Adrenal gland (tissue), 12 donors: ENCODE results near the gene MRPL2. TPM values are rescaled to one million over a fixed set of nuclear protein-coding genes. Genes with fewer than 3 reads are reported as not detected.
A peak's percentile ranks its signal among the peaks of the same experiment; 100 is the strongest.

ENCODE experiments used
- DNase-seq, 7 donors: peaks; one replicate each; pipeline ENCODE4 v3.0.0-alpha.2; 2019 to 2020
- H3K27ac ChIP-seq, 5 donors: fragments of 200-600 bp; sonication (generic) in 4 of 5; 1 replicate in 3 of 5; 2 replicates in 2 of 5; pipeline versions ENCODE4 v1.5.1 to v1.8.0; 2016 to 2020; ENCODE audit warnings: mild to moderate bottlenecking in 1 of 5
- H3K27me3 ChIP-seq: fragments of 200-600 bp; 2 replicates; pipeline ENCODE4 v1.8.0; 2021
- H3K36me3 ChIP-seq, 2 donors: fragments of 200-600 bp; replicated peaks in 1 of 2; 1 replicate in 1 of 2; 2 replicates in 1 of 2; pipeline versions ENCODE4 v1.5.1 to v1.8.0; 2018 to 2022
- H3K4me1 ChIP-seq, 2 donors: fragments of 200-600 bp; replicated peaks in 1 of 2; 1 replicate in 1 of 2; 2 replicates in 1 of 2; pipeline versions ENCODE4 v1.5.1 to v1.8.0; 2018 to 2021
- H3K4me3 ChIP-seq, 4 donors: fragments of 200-600 bp; sonication (generic) in 3 of 4; one replicate each; pipeline ENCODE4 v1.5.1; 2016 to 2018
- H3K9me3 ChIP-seq, 3 donors: fragments of 200-600 bp; sonication (generic) in 1 of 3; replicated peaks in 1 of 3; 1 replicate in 2 of 3; 2 replicates in 1 of 3; pipeline versions ENCODE4 v1.5.1 to v1.8.0; 2016 to 2021
- POLR2A ChIP-seq, 2 donors: fragments of 450-650 bp; IDR thresholded peaks; one replicate each; pipeline ENCODE4 v1.6.1; 2017; ENCODE audit warnings: antibody characterized with exemption in 2 of 2, mild to moderate bottlenecking in 2 of 2, moderate library complexity in 1 of 2
- WGBS, 4 donors: extraction: QIAGEN DNeasy Blood & Tissue Kit in 2 of 4; methylation state at CpG; one replicate each; pipeline versions ENCODE4 v1.1.5 to v1.1.7; 2013 to 2017; 5-methylcytosine and 5-hydroxymethylcytosine counted together
- intact Hi-C, 2 donors: fragments of 100-400 bp; cut with DNase I; formaldehyde crosslinking; loops; one replicate each; pipeline versions ENCODE4 v1.14.1 to v1.15.0; 2022 to 2023
- polyA plus RNA-seq, 3 donors: library from polyadenylated mRNA; stranded (reverse); fragments of 200-250 nt in 2 of 3; fragments of 350-450 nt in 1 of 3; fragmentation: Illumina TruSeq in 1 of 3; extraction: RNeasy Lipid Tissue Mini Kit (QIAGEN cat#74804) in 1 of 3; gene quantifications; one replicate each; pipeline ENCODE4 v1.2.3, GENCODE V29; 2013 to 2014
- total RNA-seq, 9 donors: library from RNA; depleted of rRNA in 4 of 9; stranded (reverse); fragments of >200 nt in 4 of 9; fragments of 120-200 nt in 1 of 9; fragmentation: NEBNext Ultra II Directional in 1 of 9; extraction: Animal tissue kit (Norgen Biotek cat#: 25700) in 1 of 9; gene quantifications; one replicate each; pipeline versions ENCODE4 v1.1.0 to v1.2.4, GENCODE V29; 2013 to 2023
- TF ChIP-seq, protein P1 (sequence below), 6 experiments: fragments of 450-650 bp in 4 of 6; fragments of 200-600 bp in 2 of 6; sonication (generic) in 1 of 6; IDR thresholded peaks; 1 replicate in 5 of 6; 2 replicates in 1 of 6; pipeline versions ENCODE4 v1.5.1 to v1.8.0; 2016 to 2021; ENCODE audit warnings: antibody characterized with exemption in 6 of 6, mild to moderate bottlenecking in 2 of 6, moderate library complexity in 1 of 6
- donor health status: healthy with polysubstance abuse.
- donor health status: Bipolar disorder and iron deficiency.
- donor health status: DM: yes; HTN: yes; CAD: no.
- donor health status: DM: no; HTN: no; CAD: no.
- donor health status: DM: no; HTN: no; CAD: no.
- donor health status: DM: yes; HTN: yes; CAD: no.

Gene MRPL2
- total and polyA plus RNA-seq, 12 donors = 16.7 to 143 (median 75.1) TPM

DNA sequence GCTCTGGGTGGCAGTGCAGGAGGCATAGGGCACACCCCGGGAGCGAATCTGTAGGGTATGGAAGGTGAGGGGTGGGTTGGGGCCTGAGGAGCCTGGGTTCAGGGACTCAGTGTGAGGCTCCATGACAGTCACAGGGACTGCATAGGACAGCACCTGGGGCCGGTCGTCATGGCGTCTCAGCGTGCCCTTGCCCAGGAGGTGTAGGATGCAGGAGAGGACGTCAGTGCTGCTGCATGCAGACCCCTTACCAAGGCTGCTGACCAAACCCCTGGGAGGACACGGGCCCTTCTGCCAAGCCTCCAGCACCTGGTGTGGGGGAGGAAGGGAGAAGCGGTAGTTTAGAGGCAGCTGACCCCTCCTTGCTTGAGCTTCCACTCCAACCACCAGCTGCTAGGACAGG is 21.5 kb downstream of the MRPL2 start:
- no peak for DNase-seq
- intact Hi-C loops = no loop called here
- no peaks in the 10 kb centered on the region for H3K27me3 ChIP-seq
- H3K27ac ChIP-seq = no peak overlapping the region
- no peaks in the 10 kb centered on the region for H3K4me1 ChIP-seq
- 88 to 97% (median 92%) methylated on average over 4 to 9 of the region's 9 CpGs for WGBS, 4 donors
- H3K4me3 ChIP-seq = no peak overlapping the region
- peaks cover 0 to 73% of the 10 kb centered on the region in 2 donors for H3K36me3 ChIP-seq
- H3K9me3 ChIP-seq = no peaks in the 10 kb centered on the region
- TF ChIP-seq, protein P1, sequence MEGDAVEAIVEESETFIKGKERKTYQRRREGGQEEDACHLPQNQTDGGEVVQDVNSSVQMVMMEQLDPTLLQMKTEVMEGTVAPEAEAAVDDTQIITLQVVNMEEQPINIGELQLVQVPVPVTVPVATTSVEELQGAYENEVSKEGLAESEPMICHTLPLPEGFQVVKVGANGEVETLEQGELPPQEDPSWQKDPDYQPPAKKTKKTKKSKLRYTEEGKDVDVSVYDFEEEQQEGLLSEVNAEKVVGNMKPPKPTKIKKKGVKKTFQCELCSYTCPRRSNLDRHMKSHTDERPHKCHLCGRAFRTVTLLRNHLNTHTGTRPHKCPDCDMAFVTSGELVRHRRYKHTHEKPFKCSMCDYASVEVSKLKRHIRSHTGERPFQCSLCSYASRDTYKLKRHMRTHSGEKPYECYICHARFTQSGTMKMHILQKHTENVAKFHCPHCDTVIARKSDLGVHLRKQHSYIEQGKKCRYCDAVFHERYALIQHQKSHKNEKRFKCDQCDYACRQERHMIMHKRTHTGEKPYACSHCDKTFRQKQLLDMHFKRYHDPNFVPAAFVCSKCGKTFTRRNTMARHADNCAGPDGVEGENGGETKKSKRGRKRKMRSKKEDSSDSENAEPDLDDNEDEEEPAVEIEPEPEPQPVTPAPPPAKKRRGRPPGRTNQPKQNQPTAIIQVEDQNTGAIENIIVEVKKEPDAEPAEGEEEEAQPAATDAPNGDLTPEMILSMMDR (IDR thresholded peaks at IDR 0.05) = no peak
- TF ChIP-seq POLR2A (IDR thresholded peaks at IDR 0.05) = no peak

DNA sequence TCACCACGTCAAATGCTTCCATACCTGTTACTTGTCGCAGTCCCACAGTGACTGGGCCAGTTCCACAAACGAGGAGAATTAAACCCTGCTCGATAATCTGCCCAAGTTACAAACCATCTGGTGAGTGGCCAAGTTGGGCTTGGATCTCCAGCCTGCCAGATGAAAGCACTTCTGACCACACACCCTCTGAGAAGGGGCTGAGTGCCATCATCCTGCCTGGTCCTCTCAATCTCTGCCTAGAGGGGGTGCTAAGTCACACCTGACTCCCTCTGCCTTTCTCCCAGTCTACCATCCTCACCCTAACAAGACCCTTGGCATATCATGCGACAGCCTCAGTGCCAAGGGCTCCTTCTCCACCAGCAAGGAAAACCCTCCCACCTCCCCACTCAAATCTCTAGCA is 22.0 kb downstream of the MRPL2 start:
- H3K4me3 ChIP-seq = no peak overlapping the region
- DNase-seq = no peak
- no peaks in the 10 kb centered on the region for H3K27me3 ChIP-seq
- H3K27ac ChIP-seq = no peak overlapping the region
- intact Hi-C loops = no loop called here
- no peaks in the 10 kb centered on the region for H3K9me3 ChIP-seq
- peaks cover 0 to 74% of the 10 kb centered on the region in 2 donors for H3K36me3 ChIP-seq
- H3K4me1 ChIP-seq = no peaks in the 10 kb centered on the region
- 88 to 96% (median 90%) methylated on average over 5 of the region's 5 CpGs for WGBS, 4 donors
- no peak for TF ChIP-seq POLR2A (IDR thresholded peaks at IDR 0.05)
- TF ChIP-seq, protein P1 (IDR thresholded peaks at IDR 0.05) = no peak

DNA sequence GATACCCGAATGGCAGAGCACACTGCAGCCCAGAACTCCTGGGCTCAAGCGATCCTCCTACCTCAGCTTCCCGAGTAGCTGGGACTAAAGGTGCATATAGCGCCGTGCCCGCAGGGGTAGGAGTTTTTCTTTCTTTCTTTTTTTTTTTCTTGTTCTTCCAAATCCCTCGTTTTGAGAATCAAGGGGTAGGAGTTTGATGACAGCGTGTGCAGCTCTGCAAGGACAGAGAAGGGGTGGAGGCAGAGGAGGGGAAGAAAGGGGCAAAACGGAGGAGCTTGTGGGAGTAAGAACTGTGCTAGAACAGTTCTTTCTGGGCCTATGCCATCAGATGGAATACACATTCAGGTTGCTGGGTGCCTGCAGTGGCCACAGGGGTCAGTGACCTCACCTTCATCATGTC is 22.5 kb downstream of the MRPL2 start:
- Histone ChIP-seq H3K27ac (no peak overlapping the region), H3K36me3 (peaks cover 0 to 79% of the 10 kb centered on the region in 2 donors), H3K4me1 (no peaks in the 10 kb centered on the region), H3K27me3 (no peaks in the 10 kb centered on the region), H3K9me3 (no peaks in the 10 kb centered on the region), H3K4me3 (no peak overlapping the region)
- 89 to 95% (median 93%) methylated on average over 9 of the region's 9 CpGs for WGBS, 4 donors
- intact Hi-C loops = no loop called here
- TF ChIP-seq, protein P1 (IDR thresholded peaks at IDR 0.05) = no peak
- no peak for TF ChIP-seq POLR2A (IDR thresholded peaks at IDR 0.05)
- no peak for DNase-seq

DNA sequence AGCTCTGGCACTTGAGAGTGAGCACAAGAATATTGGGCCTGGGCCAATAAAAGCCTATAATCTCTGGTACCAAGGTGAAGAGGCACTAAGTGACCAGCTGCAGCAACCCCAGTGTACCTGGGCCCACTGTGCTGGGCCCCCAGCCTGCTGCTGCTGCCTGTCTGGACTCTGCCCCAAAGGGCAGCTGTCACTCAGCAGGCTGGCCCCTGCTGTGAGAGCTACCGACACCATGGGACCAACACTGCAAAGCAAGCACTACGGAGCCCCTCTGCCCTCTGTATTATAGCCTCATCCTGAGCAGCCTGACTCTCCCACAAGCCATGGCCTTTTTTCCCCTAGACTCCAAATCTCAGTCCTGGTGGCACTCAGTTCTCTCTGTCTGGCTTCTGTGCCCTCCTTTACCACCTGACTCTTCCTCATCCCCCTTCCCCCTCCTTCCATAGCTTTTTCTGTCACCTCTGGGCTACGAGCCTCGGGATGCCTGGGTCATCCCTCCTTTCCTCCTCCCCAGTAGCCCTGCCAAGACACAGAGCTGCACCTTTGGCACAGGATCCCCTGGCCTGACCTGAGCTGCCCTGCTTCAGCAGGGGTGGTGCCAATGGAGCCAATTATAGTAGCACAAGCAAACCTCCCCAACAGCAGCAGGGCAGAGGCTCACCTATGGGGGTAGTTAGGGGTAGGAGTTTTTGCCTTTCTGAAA is 23.6 kb downstream of the MRPL2 start:
- H3K36me3 ChIP-seq = peaks cover 0 to 82% of the 10 kb centered on the region in 2 donors
- DNase-seq = peak in 5 of 7 donors; percentile 35 to 69 (median 52)
- TF ChIP-seq, protein P1 (IDR thresholded peaks at IDR 0.05) = no peak
- 58 to 67% (median 64%) methylated on average over 4 of the region's 4 CpGs for WGBS, 4 donors
- H3K4me1 ChIP-seq = no peaks in the 10 kb centered on the region
- no peak overlapping the region for H3K27ac ChIP-seq
- intact Hi-C loops = no loop called here
- no peaks in the 10 kb centered on the region for H3K9me3 ChIP-seq
- no peaks in the 10 kb centered on the region for H3K27me3 ChIP-seq
- H3K4me3 ChIP-seq = no peak overlapping the region
